HepG2 (cell line): ENCODE data around the gene OSGIN1. TPM values are rescaled to one million over a fixed set of nuclear protein-coding genes. Genes with fewer than 3 reads are reported as not detected.

ENCODE experiments used
- ADNP ChIP-seq: sonication (generic); formaldehyde crosslinking; IDR thresholded peaks from 2 replicates; pipeline ENCODE4 v1.4.0; 2020; ENCODE audit warnings: missing genetic modification reagents
- AFF4 ChIP-seq: sonication (generic); formaldehyde crosslinking; IDR thresholded peaks from 2 replicates; pipeline ENCODE4 v1.4.0; 2020; ENCODE audit warnings: missing genetic modification reagents
- CSRNP2 ChIP-seq: sonication (generic); formaldehyde crosslinking; conservative IDR thresholded peaks from 2 replicates; pipeline ENCODE4 v1.8.0; 2022; ENCODE audit warnings: low read depth, missing genetic modification reagents
- ELF1 ChIP-seq: sonication (generic); formaldehyde crosslinking; IDR thresholded peaks from 2 replicates; pipeline ENCODE4 v1.4.0; 2020; ENCODE audit warnings: missing genetic modification reagents
- HNRNPUL1 ChIP-seq: fragments of 200-400 bp; formaldehyde crosslinking; IDR thresholded peaks from 2 replicates; pipeline ENCODE4 v1.6.1; 2017; ENCODE audit warnings: low read depth, mild to moderate bottlenecking, low read length, moderate library complexity
- HOXA3 ChIP-seq: sonication (generic); formaldehyde crosslinking; IDR thresholded peaks from 2 replicates; pipeline ENCODE4 v1.5.0; 2020; ENCODE audit warnings: missing genetic modification reagents
- KLF16 ChIP-seq, 2 experiments: sonication (generic) in 1 of 2; formaldehyde crosslinking in 1 of 2; IDR thresholded peaks; 2 replicates each; pipeline versions ENCODE4 v1.6.1 to v1.8.0; 2016 to 2023; ENCODE audit warnings: missing genetic modification reagents in 2 of 2, missing compliant biosample characterization in 1 of 2
- KLF9 ChIP-seq: IDR thresholded peaks from 2 replicates; pipeline ENCODE4 v1.6.1; 2016; ENCODE audit warnings: low read depth
- MAF1 ChIP-seq: sonication (generic); formaldehyde crosslinking; IDR thresholded peaks from 2 replicates; pipeline ENCODE4 v1.5.0; 2020; ENCODE audit warnings: missing genetic modification reagents, borderline replicate concordance
- MEIS2 ChIP-seq: sonication (generic); formaldehyde crosslinking; IDR thresholded peaks from 2 replicates; pipeline ENCODE4 v1.9.0; 2021; ENCODE audit warnings: mild to moderate bottlenecking, missing genetic modification reagents
- PAF1 ChIP-seq: IDR thresholded peaks from 2 replicates; pipeline ENCODE4 v1.6.1; 2016; ENCODE audit warnings: missing genetic modification reagents, missing compliant biosample characterization
- PAWR ChIP-seq: sonication (generic); formaldehyde crosslinking; IDR thresholded peaks from 2 replicates; pipeline ENCODE4 v1.4.0; 2020; ENCODE audit warnings: missing genetic modification reagents, mild to moderate bottlenecking, borderline replicate concordance
- SIX4 ChIP-seq: sonication (generic); formaldehyde crosslinking; IDR thresholded peaks from 2 replicates; pipeline ENCODE4 v1.4.0; 2020; ENCODE audit warnings: missing genetic modification reagents
- TEAD2 ChIP-seq: sonication (generic); formaldehyde crosslinking; IDR thresholded peaks from 2 replicates; pipeline ENCODE4 v1.9.0; 2021; ENCODE audit warnings: missing genetic modification reagents
- ZBTB25 ChIP-seq: IDR thresholded peaks from 2 replicates; pipeline ENCODE4 v1.6.1; 2018; ENCODE audit warnings: missing genetic modification reagents
- ZNF331 ChIP-seq: sonication (generic); formaldehyde crosslinking; IDR thresholded peaks from 2 replicates; pipeline ENCODE4 v1.4.0; 2020; ENCODE audit warnings: missing genetic modification reagents
- ZNF558 ChIP-seq: sonication (generic); formaldehyde crosslinking; IDR thresholded peaks from 2 replicates; pipeline ENCODE4 v1.9.0; 2022; ENCODE audit warnings: mild to moderate bottlenecking, missing genetic modification reagents, borderline replicate concordance
- ZNF615 ChIP-seq: sonication (generic); formaldehyde crosslinking; IDR thresholded peaks from 2 replicates; pipeline ENCODE4 v1.5.0; 2020; ENCODE audit warnings: mild to moderate bottlenecking, missing genetic modification reagents, borderline replicate concordance
- ZNF644 ChIP-seq: IDR thresholded peaks from 2 replicates; pipeline ENCODE4 v1.6.1; 2016; ENCODE audit warnings: low read depth
- ZNF678 ChIP-seq: sonication (generic); formaldehyde crosslinking; IDR thresholded peaks from 2 replicates; pipeline ENCODE4 v1.4.0; 2020; ENCODE audit warnings: mild to moderate bottlenecking, missing genetic modification reagents
- ZNF781 ChIP-seq: sonication (generic); formaldehyde crosslinking; IDR thresholded peaks from 2 replicates; pipeline ENCODE4 v1.5.1; 2020; ENCODE audit warnings: borderline replicate concordance, mild to moderate bottlenecking, missing genetic modification reagents; ENCODE audit errors: not compliant biosample characterization
- ZNF788 ChIP-seq: sonication (generic); formaldehyde crosslinking; IDR thresholded peaks from 2 replicates; pipeline ENCODE4 v1.5.0; 2020; ENCODE audit warnings: mild to moderate bottlenecking, missing genetic modification reagents, borderline replicate concordance
- ZNF792 ChIP-seq: IDR thresholded peaks from 2 replicates; pipeline ENCODE4 v1.6.1; 2016
- polyA plus RNA-seq, 8 experiments: library from polyadenylated mRNA; depleted of rRNA in 3 of 8; stranded (reverse) in 7 of 8; unstranded in 1 of 8; fragments of >200 nt; fragmentation: Illumina TruSeq in 4 of 8; extraction: Trizol in 4 of 8; gene quantifications; 2 replicates each; pipeline versions ENCODE4 v1.2.1 to v1.2.3, GENCODE V29; 2011 to 2016; ENCODE audit warnings: low read depth in 4 of 8, missing spikeins in 1 of 8, mixed read lengths in 1 of 8; ENCODE audit not compliant: insufficient read depth in 1 of 8
- total RNA-seq, 5 experiments: library from RNA; depleted of rRNA; stranded (reverse); fragments of >200 nt; fragmentation: Illumina TruSeq; extraction: Trizol; gene quantifications; 2 replicates each; pipeline ENCODE4 v1.2.3, GENCODE V29; 2016; ENCODE audit warnings: low read depth in 1 of 5
- TF ChIP-seq, protein P1 (sequence below): IDR thresholded peaks from 2 replicates; pipeline ENCODE4 v1.6.1; 2016

The OSGIN1 gene
- total and polyA plus RNA-seq, 2 of the 13 experiments (the other 11 are each of a cell fraction or from before 2014, with no cell fraction given), result 20.5 to 27.1 TPM

DNA sequence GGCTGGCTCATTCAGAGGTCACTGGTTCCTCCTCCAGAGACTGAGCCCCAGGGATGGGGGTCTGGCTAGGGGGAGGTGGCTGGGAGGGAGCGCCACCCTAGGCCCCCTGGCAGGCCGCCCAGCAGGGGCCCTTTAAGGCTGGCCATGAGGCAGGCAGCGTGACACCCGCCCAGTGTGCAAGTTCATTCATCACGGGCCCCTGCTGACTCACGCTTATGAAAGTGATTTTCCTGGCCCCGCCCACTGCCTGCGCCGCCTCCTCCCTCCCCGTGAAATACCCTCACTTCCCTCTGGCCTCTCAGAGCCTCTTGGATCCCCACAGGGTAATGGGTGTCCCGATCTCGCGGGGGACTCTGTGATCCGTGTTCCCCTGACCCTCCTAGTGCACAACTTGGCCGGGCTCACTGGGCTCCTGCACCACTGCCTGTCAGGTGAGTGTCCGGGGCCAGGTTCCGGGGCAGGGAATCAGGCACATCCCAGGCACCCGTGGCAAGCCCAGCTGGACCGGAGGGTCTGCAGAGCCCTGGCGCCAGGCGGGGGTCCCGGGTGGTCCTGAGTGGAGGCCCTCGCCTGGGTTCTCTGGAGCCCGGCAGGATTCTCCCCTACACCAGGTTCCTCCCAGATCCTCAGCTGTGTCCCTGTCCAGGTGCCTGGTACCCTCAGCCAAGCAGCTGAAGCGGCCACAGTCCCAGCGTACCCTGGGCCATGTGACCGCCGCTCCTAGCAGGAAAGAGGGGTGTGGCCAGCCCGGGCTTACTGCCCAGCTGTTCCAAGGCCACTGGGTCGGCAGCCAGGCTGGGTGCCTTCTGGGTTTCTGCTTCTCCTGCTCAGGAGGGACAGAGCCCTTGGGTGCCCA lies at the start of gene OSGIN1 (continued):
- TF ChIP-seq MAF1 (CRISPR knock-in tag), result peak; percentile 64; the same call in 1 of the 2 replicates
- TF ChIP-seq, protein P1, sequence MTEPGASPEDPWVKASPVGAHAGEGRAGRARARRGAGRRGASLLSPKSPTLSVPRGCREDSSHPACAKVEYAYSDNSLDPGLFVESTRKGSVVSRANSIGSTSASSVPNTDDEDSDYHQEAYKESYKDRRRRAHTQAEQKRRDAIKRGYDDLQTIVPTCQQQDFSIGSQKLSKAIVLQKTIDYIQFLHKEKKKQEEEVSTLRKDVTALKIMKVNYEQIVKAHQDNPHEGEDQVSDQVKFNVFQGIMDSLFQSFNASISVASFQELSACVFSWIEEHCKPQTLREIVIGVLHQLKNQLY (CRISPR knock-in tag), result peak; percentile 91
- TF ChIP-seq TEAD2, result peak; percentile 70; the same call in 1 of the 2 replicates
- peak; percentile 41; the same call in 1 of the 2 replicates for TF ChIP-seq ELF1
- no peak for TF ChIP-seq ZNF644 (CRISPR knock-in tag)
- TF ChIP-seq ZNF792 (CRISPR knock-in tag), result peak; percentile 64
- no peak for TF ChIP-seq CSRNP2 (CRISPR knock-in tag)
- no peak for TF ChIP-seq PAF1
- no peak; the same call in 1 of the 2 replicates for TF ChIP-seq ZNF558
- 0 out of 2 replicates have a peak, but pooled peaks have one; percentile 49 for TF ChIP-seq ZNF615 (CRISPR knock-in tag)
- no peak; the same call in 1 of the 2 replicates for TF ChIP-seq ZBTB25 (CRISPR knock-in tag)
- TF ChIP-seq PAWR (CRISPR knock-in tag), result no peak
- TF ChIP-seq HNRNPUL1, result no peak
- TF ChIP-seq ADNP (CRISPR knock-in tag), result peak; percentile 50; the same call in 1 of the 2 replicates
- TF ChIP-seq ZNF781, result peak; percentile 83
- TF ChIP-seq ZNF788 (CRISPR knock-in tag), result peak; percentile 94
- no peak for TF ChIP-seq ZNF678 (CRISPR knock-in tag)
- peak in 1 of 2 experiments; percentile 71; a peak in 2 of 4 replicates for TF ChIP-seq KLF16 (CRISPR knock-in tag; IDR thresholded peaks at IDR 0.05)
- no peak for TF ChIP-seq ZNF331 (CRISPR knock-in tag)
- peak; percentile 49 for TF ChIP-seq HOXA3 (CRISPR knock-in tag)
- TF ChIP-seq AFF4 (CRISPR knock-in tag), result peak; percentile 89; the same call in 1 of the 2 replicates
- 0 out of 2 replicates have a peak, but pooled peaks have one; percentile 90 for TF ChIP-seq MEIS2 (CRISPR knock-in tag)
- TF ChIP-seq KLF9 (CRISPR knock-in tag), result peak; percentile 99
- 0 out of 2 replicates have a peak, but pooled peaks have one; percentile 13 for TF ChIP-seq SIX4
